ENCODE measurements around the gene QRFPR. TPM values are rescaled to one million over a fixed set of nuclear protein-coding genes. Genes with fewer than 3 reads are reported as not detected.

QRFPR gene

DNA sequence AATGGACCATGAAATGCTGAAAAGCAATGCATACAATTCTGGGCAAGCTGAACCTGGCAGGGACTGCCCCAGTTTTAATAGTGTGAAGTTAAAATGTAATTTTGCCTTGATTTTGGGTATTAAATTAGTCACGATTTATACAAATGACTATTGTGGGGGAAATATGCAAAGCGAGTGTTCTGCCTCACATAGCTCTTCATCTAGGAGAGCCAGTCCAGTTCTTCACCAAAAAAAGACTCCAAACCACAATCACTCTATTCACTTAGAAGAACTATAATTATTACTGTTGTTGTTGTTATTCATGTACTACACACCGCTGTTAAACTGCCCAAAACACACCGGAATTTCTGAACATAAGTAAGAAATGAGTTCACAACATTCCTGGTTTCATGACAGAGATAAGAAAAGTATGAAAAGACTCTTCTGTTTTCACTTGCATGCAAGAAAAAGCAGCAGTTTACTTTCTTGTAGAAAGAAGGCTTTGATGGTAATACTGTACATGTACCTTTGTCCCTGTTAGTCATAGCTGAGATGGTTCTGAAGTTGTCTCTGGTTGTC, 101.9 kb downstream of the QRFPR start:
- no CpG with 5 or more reads among the region's 4 CpGs for WGBS, 2 donors (ENCODE audit: extremely low coverage in 2 of 2, insufficient read length in 2 of 2, insufficient replicate concordance in 1 of 2)
- H3K79me1 ChIP-seq (ENCODE audit: low read depth, low read length): no peaks in the 10 kb centered on the region
- no peak overlapping the region for H2BK120ac ChIP-seq (ENCODE audit: low read depth, low read length)

More for the DNA sequence above, 101.9 kb downstream of the QRFPR start:
- H3K9ac ChIP-seq (ENCODE audit: low read depth, low read length, poor library complexity): no peak overlapping the region
- no peak overlapping the region for H4K91ac ChIP-seq (ENCODE audit: low read depth, low read length, poor library complexity)
- H3K14ac ChIP-seq (ENCODE audit: low read length): no peak overlapping the region
- no peak overlapping the region for H3K27ac ChIP-seq (replicated peaks; ENCODE audit: low read length)
- H3K9me3 ChIP-seq (replicated peaks in 1 of 2; ENCODE audit: control insufficient read depth in 2 of 2, insufficient read depth in 1 of 2, low read depth in 1 of 2, low read length in 2 of 2): no peaks in the 10 kb centered on the region
- no peak overlapping the region for H3K4me3 ChIP-seq (ENCODE audit: low read length in 2 of 2)
- no peak overlapping the region for H2AFZ ChIP-seq (ENCODE audit: low read length)
- no peak overlapping the region for H2BK15ac ChIP-seq (ENCODE audit: low read length)
- no peak for DNase-seq (ENCODE audit: low spot score)
- H2BK12ac ChIP-seq (ENCODE audit: low read length): no peak overlapping the region
- no peak overlapping the region for H3K4ac ChIP-seq (ENCODE audit: low read length)
- no peak overlapping the region for H2BK5ac ChIP-seq (ENCODE audit: low read length)
- H3K4me1 ChIP-seq (ENCODE audit: control insufficient read depth in 2 of 2, insufficient read depth in 1 of 2, low read depth in 1 of 2, low read length in 2 of 2): peaks cover 0 to 4% of the 10 kb centered on the region in 2 donors
- H2AK5ac ChIP-seq (ENCODE audit: low read depth, low read length): no peak overlapping the region
- no peak overlapping the region for H3K23ac ChIP-seq (ENCODE audit: low read depth, low read length, poor library complexity)
- H4K8ac ChIP-seq (ENCODE audit: low read depth, low read length): no peak overlapping the region
- H3K27me3 ChIP-seq (ENCODE audit: control insufficient read depth in 3 of 3, insufficient read depth in 3 of 3, low read depth in 1 of 3, low read length in 3 of 3): no peaks in the 10 kb centered on the region
- H3K36me3 ChIP-seq (replicated peaks in 1 of 2; ENCODE audit: control insufficient read depth in 2 of 2, insufficient read depth in 2 of 2, low read length in 2 of 2): no peaks in the 10 kb centered on the region
- H3K18ac ChIP-seq (ENCODE audit: low read length): no peak overlapping the region
- H3K4me2 ChIP-seq (ENCODE audit: insufficient read depth, low read length, poor library complexity, severe bottlenecking): no peak overlapping the region

Small RNAs within 50 kb of the gene (small RNA-seq; reads per million reads assigned to genes)
- not detected for gene RF00019 (ENCODE audit: insufficient read depth)

All from neuronal stem cell (in vitro differentiated cells).